ES-I3 (cell line): ENCODE data around the gene LRRC38.

ENCODE experiments used
- H3K36me3 ChIP-seq: 2 replicates; pipeline ENCODE4 v1.6.1; 2013; ENCODE audit warnings: mild to moderate bottlenecking, low read length, control low read depth, moderate library complexity; ENCODE audit not compliant: insufficient read depth
- H3K4me1 ChIP-seq: 2 replicates; pipeline ENCODE4 v1.6.1; 2013; ENCODE audit warnings: mild to moderate bottlenecking, control low read depth, low read length; ENCODE audit not compliant: insufficient read depth
- H3K9ac ChIP-seq: 2 replicates; pipeline ENCODE4 v1.6.1; 2013; ENCODE audit warnings: low read depth, mild to moderate bottlenecking, low read length, moderate library complexity
- H3K9me3 ChIP-seq: 2 replicates; pipeline ENCODE4 v1.6.1; 2013; ENCODE audit warnings: mild to moderate bottlenecking, low read length, moderate library complexity; ENCODE audit not compliant: control insufficient read depth, insufficient read depth

The LRRC38 gene

GRCh38 chr1:13505020-13505419 is 8.8 kb downstream of the LRRC38 start:
- Histone ChIP-seq H3K4me1 (peaks cover 9% of the 10 kb centered on the region), H3K9me3 (no peaks in the 10 kb centered on the region), H3K9ac (no peak overlapping the region; the same call in 1 of the 2 replicates), H3K36me3 (no peaks in the 10 kb centered on the region)

DNA sequence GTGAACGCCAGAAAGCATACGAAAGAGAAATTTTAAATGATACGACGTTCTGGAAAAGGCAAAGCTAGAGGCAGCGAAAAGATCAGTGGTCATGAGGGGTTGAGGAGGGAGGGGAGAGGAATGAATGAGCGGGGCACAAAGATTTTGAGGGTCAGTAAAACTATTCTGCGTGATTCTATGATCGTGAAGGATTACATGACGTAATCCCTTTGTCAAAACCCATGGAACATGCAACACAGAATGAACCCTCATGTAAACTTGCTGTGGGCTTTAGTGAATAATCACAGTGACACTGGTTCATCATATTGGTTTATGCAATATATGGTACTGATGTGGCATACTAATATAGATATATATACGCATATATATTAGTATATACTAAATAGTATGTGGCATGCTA is 13.0 kb downstream of the LRRC38 start:
- Histone ChIP-seq H3K36me3 (no peaks in the 10 kb centered on the region), H3K9me3 (no peaks in the 10 kb centered on the region), H3K9ac (no peak overlapping the region), H3K4me1 (peaks cover 13% of the 10 kb centered on the region)

DNA sequence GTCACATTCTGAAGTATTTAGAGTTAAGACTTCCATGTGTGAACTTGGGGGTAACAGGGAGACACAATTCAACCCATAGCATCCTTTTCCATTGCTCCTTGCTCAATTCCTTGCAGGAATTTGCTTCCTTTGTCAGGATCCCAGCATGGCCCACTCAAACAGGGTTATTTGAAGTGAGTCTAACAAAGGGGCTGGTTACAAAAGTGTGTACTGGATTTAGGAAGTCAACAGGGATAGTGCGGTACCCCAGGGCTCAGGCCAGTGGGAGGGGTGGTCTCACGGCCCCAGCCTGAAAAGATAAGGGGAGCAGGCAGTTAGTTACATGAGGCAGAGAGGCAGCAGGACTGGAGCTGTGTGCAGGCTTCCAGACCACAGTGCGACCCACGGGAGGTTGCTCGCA is 14.4 kb downstream of the LRRC38 start:
- H3K9me3 ChIP-seq, result no peaks in the 10 kb centered on the region
- H3K4me1 ChIP-seq, result peaks cover 4% of the 10 kb centered on the region; the same call in 1 of the 2 replicates
- no peaks in the 10 kb centered on the region for H3K36me3 ChIP-seq
- no peak overlapping the region for H3K9ac ChIP-seq

DNA sequence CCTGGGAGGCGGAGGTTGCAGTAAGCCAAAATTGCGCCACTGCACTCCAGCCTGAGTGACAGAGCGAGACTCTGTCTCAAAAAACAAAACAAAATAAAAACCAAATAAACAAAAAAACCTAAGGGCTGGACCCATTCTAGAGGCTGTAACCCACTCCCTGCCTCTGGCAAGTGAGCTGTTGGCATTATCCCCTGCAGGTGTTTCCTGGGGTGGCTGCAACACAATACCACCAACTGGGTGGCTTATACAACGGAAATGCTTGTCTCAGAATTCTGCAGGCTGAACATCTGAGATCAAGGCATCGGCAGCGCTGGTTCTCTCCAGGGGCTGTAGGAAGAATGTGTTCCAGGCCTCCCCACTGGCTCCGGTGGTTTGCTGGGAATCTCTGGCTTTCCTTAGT is 15.2 kb downstream of the LRRC38 start:
- H3K4me1 ChIP-seq, result peaks cover 4% of the 10 kb centered on the region; the same call in 1 of the 2 replicates
- no peaks in the 10 kb centered on the region for H3K36me3 ChIP-seq
- no peaks in the 10 kb centered on the region for H3K9me3 ChIP-seq
- H3K9ac ChIP-seq, result no peak overlapping the region

DNA sequence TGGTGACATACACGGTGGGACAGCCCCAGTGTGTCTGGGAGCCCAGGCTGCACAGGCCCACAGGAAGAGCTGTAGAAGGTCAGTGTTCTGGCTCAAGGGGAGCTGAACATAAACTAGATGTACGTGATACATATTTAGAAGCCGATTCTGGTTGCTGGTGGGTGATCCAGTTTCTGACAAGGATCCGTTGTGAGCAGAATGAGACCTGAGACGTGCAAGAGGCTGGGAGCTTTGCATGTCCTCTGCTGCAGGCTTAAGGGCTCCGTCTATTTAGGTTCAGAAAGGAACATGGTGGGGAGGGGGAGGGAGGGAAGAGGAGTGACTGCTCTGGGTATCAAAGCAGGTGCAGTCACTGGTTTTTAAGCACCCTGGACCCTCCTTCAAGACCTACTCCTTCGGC is 18.6 kb downstream of the LRRC38 start:
- Histone ChIP-seq H3K36me3 (no peaks in the 10 kb centered on the region), H3K9ac (no peak overlapping the region), H3K9me3 (no peaks in the 10 kb centered on the region), H3K4me1 (peaks cover 4% of the 10 kb centered on the region; the same call in 1 of the 2 replicates)

DNA sequence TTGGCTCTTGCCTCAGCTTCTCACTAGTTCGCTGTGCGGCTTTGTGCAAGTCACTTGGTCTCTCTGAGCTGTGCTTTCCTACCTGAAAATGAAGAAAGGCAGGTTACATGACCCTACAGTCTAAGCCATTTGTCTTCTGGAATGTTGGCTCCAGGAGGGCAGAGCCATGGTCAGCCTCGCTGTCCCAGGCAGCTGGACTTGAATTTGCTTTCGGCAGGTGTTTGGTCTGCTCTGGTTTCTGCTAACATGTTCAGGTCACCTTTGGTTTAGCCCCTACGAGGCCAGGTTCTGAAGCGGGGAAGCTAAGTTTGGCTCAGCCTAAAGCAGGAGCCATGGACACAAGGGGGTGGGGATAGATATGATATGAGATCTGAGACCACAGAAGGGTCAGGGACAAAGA is 19.1 kb downstream of the LRRC38 start:
- Histone ChIP-seq H3K9ac (no peak overlapping the region), H3K9me3 (no peaks in the 10 kb centered on the region), H3K4me1 (peaks cover 4% of the 10 kb centered on the region; the same call in 1 of the 2 replicates), H3K36me3 (no peaks in the 10 kb centered on the region)

- Histone ChIP-seq H3K9ac (no peak overlapping the region), H3K4me1 (no peaks in the 10 kb centered on the region), H3K36me3 (no peaks in the 10 kb centered on the region), H3K9me3 (no peaks in the 10 kb centered on the region)
These were observed 19.8 kb downstream of the LRRC38 start for GRCh38 chr1:13494025-13494424.

GRCh38 chr1:13492711-13493110 is 21.1 kb downstream of the LRRC38 start:
- Histone ChIP-seq H3K36me3 (no peaks in the 10 kb centered on the region), H3K9ac (no peak overlapping the region), H3K9me3 (no peaks in the 10 kb centered on the region), H3K4me1 (no peaks in the 10 kb centered on the region)

GRCh38 chr1:13487957-13488356 is 25.8 kb downstream of the LRRC38 start:
- Histone ChIP-seq H3K4me1 (no peaks in the 10 kb centered on the region), H3K36me3 (no peaks in the 10 kb centered on the region), H3K9ac (no peak overlapping the region), H3K9me3 (no peaks in the 10 kb centered on the region)

DNA sequence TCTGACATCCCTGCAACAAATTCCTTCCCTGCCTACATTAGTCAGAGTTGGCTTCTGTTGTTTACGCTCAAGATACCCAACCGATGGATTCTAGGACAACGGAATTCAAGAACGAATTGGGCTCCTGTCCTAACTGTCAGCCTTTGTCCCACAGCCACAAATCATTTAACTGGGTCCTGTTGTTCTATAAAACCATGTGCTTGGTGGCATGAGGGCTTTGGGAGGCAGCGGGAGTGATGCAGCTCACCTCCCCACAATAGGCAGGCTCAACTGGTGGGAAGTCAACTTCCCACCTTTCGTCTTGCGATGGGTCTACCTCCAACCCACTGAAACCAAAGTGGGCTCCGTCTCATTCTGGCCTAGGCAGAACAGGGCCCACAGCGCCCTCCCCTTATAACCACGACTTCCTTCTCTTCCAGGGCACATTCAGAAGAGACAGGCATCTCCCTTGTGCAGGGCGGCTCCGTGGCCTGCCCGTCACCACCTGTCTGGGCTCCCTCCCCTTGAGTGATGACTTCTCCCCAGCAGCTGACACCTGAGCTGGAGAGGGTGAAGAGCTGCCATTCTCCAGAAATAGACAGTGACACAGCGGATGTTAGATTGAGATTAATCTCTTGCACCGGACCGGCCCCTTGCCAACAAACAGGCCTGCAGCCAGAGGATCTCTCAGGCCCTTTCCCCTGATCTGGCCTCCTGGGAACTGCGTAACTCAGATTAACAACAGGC is 26.5 kb downstream of the LRRC38 start:
- Histone ChIP-seq H3K4me1 (no peaks in the 10 kb centered on the region), H3K9ac (no peak overlapping the region), H3K9me3 (no peaks in the 10 kb centered on the region), H3K36me3 (no peaks in the 10 kb centered on the region)

GRCh38 chr1:13483946-13484345 is 29.9 kb downstream of the LRRC38 start:
- H3K4me1 ChIP-seq, result no peaks in the 10 kb centered on the region
- H3K9ac ChIP-seq, result no peak overlapping the region
- no peaks in the 10 kb centered on the region for H3K9me3 ChIP-seq
- no peaks in the 10 kb centered on the region for H3K36me3 ChIP-seq

DNA sequence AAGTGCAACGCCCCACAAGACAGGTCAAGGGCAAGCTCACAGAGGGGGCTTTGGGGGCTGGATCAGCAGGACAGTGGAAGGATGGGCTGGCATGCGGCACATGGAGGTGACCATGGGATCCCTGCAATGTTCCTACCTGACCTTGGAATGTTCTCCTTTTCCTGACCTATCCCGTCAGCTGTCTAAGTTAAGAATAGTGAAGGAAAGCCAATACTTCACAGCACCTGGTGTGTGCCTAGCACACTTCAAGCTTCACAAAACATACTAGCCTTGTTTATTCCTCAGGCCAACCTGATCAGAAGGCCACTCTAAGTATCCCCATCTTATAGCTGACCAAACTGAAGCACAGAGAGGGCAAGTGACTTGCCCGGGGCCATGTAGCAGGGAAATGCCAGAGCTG is 31.2 kb downstream of the LRRC38 start:
- no peak overlapping the region for H3K9ac ChIP-seq
- no peaks in the 10 kb centered on the region for H3K4me1 ChIP-seq
- no peaks in the 10 kb centered on the region for H3K36me3 ChIP-seq
- peaks cover 2% of the 10 kb centered on the region; the same call in 1 of the 2 replicates for H3K9me3 ChIP-seq

DNA sequence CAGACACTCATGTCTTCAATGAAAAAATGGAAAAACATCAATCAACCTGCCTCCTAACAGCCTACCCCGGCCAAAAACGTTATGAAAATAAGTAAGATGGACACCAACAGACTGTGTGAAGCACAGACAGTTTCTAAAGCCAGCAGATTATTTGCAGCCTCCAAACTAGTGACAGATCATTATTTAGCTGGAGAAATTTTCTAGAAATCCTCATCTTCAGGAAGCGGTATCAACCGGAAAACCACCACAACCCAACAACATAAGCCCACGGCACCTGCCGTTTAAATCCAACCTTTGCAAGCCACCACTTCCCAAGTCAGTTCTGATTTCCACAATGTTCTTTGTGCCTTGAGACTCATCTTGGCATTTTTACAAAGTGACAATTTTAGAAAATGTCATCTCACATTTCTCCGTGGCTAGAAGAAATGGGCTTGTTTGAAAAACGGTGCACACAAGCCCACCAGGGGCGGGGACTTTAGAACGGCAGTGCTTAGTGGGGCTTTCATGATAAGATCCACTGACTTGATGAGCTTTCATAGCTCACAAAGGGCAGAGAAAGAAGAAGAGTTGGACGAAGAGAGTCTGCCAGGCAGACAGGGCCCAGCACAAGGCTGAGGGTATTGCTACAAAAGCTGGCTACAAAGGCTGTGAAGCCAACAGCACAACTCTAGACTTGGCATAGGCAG is 34.5 kb downstream of the LRRC38 start:
- Histone ChIP-seq H3K9me3 (peaks cover 2% of the 10 kb centered on the region; the same call in 1 of the 2 replicates), H3K4me1 (no peaks in the 10 kb centered on the region), H3K9ac (no peak overlapping the region), H3K36me3 (no peaks in the 10 kb centered on the region)

- no peak overlapping the region for H3K9ac ChIP-seq
- no peaks in the 10 kb centered on the region for H3K36me3 ChIP-seq
- no peaks in the 10 kb centered on the region for H3K4me1 ChIP-seq
- H3K9me3 ChIP-seq, result peaks cover 2% of the 10 kb centered on the region; the same call in 1 of the 2 replicates
These were observed 35.1 kb downstream of the LRRC38 start for GRCh38 chr1:13478692-13479091.

DNA sequence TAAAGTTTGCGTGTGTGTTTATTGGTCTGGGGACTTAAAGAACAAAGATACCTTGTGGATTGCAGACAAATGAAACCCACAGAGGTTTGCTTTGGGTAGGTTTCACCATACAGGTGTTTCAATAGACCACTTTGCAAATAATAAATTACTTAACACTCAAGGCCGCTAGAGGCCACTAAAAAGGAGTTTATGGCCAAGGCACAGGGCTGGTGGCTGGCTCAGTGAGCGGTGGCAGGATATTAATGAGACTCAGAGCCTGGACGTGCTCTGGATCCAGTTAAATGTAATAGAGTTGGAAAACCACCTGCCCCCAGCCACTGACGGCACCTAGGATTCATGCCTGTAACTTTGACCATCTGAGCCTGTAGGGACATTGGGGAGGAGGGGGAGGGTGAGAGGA is 44.5 kb downstream of the LRRC38 start:
- Histone ChIP-seq H3K9me3 (no peaks in the 10 kb centered on the region), H3K9ac (no peak overlapping the region), H3K4me1 (peaks cover 5% of the 10 kb centered on the region; the same call in 1 of the 2 replicates), H3K36me3 (no peaks in the 10 kb centered on the region)
